MM.1S (cell line): Measurements from ENCODE around the gene PMFBP1.

ENCODE experiments used
- CTCF ChIP-seq: fragments of 300-600 bp; sonication (generic); IDR thresholded peaks from 2 replicates; pipeline ENCODE4 v1.5.1; 2016; ENCODE audit warnings: antibody characterized with exemption, low read length, mixed read lengths
- EZH2 ChIP-seq: fragments of 300-600 bp; sonication (generic); optimal IDR thresholded peaks from 2 replicates; pipeline ENCODE3; 2017; ENCODE audit warnings: low read depth, mild to moderate bottlenecking, antibody characterized with exemption, low read length, mixed read lengths
- EZH2phosphoT487 ChIP-seq: fragments of 300-600 bp; sonication (generic); IDR thresholded peaks from 2 replicates; pipeline ENCODE4 v1.6.1; 2018; ENCODE audit warnings: antibody characterized with exemption, low read length

- TF ChIP-seq CTCF (no peak), EZH2 (no peak), EZH2phosphoT487 (no peak)
These were observed 29.4 kb upstream of the PMFBP1 start for GRCh38 chr16:72201387-72201786.
